Measurements from ENCODE around the gene PLCD4. TPM values are rescaled to one million over a fixed set of nuclear protein-coding genes. Genes with fewer than 3 reads are reported as not detected.

PLCD4 gene
- 1.2 TPM for total RNA-seq

- no peak for FAIRE-seq
- peak in 1 of 2 donors; percentile 32 for DNase-seq (ENCODE audit: low spot score in 2 of 2)
Observed at GRCh38 chr2:218607436-218608115, at the start of gene PLCD4. Gene PLCD4, plus strand, starts transcription at chr2:218607899. Its CDS starts 7,841 bp downstream, at chr2:218615740.

- no peak for FAIRE-seq
- DNase-seq (ENCODE audit: low spot score in 2 of 2): no peak
Observed at GRCh38 chr2:218557941-218558340, 49.8 kb upstream of the PLCD4 start.

- FAIRE-seq (no peak), DNase-seq (ENCODE audit: low spot score in 2 of 2) (no peak)
Observed at GRCh38 chr2:218558986-218559385, 48.7 kb upstream of the PLCD4 start.

GRCh38 chr2:218564056-218564455 is 43.6 kb upstream of the PLCD4 start:
- FAIRE-seq (no peak), DNase-seq (ENCODE audit: low spot score in 2 of 2) (no peak)

- FAIRE-seq (no peak), DNase-seq (ENCODE audit: low spot score in 2 of 2) (no peak)
Observed at GRCh38 chr2:218566296-218566695, 41.4 kb upstream of the PLCD4 start.

GRCh38 chr2:218567797-218568189 is 39.9 kb upstream of the PLCD4 start:
- DNase-seq (ENCODE audit: low spot score in 2 of 2): no peak
- no peak for FAIRE-seq

- no peak for FAIRE-seq
Observed at GRCh38 chr2:218568190-218569037, 39.3 kb upstream of the PLCD4 start, which contains the start of the genes CNOT9 and USP37. Gene CNOT9, plus strand, starts transcription at chr2:218568839. Its CDS starts 116 bp downstream, at chr2:218568955. Gene USP37, minus strand, starts transcription at chr2:218568351. Its CDS starts 9,698 bp downstream, at chr2:218558653.

GRCh38 chr2:218569038-218569431 is 38.7 kb upstream of the PLCD4 start:
- DNase-seq (ENCODE audit: low spot score in 2 of 2) (peak in 1 of 2 donors; percentile 21), FAIRE-seq (no peak)

More at GRCh38 chr2:218568190-218569037, 39.3 kb upstream of the PLCD4 start, which contains the start of the genes CNOT9 and USP37:
- peak; percentile 89 to 94 for DNase-seq (ENCODE audit: low spot score in 2 of 2)

GRCh38 chr2:218569661-218570500 is 37.8 kb upstream of the PLCD4 start:
- FAIRE-seq (no peak), DNase-seq (ENCODE audit: low spot score in 2 of 2) (peak in 1 of 2 donors; percentile 19)

GRCh38 chr2:218570850-218571249 is 36.8 kb upstream of the PLCD4 start:
- DNase-seq (ENCODE audit: low spot score in 2 of 2) (no peak), FAIRE-seq (no peak)

- no peak for DNase-seq (ENCODE audit: low spot score in 2 of 2)
- FAIRE-seq: no peak
Observed at GRCh38 chr2:218576854-218577253, 30.8 kb upstream of the PLCD4 start.

GRCh38 chr2:218577482-218578220 is 30.0 kb upstream of the PLCD4 start:
- no peak for FAIRE-seq
- DNase-seq (ENCODE audit: low spot score in 2 of 2): no peak

GRCh38 chr2:218578272-218578877 is 29.3 kb upstream of the PLCD4 start:
- FAIRE-seq: no peak
- no peak for DNase-seq (ENCODE audit: low spot score in 2 of 2)

- FAIRE-seq: no peak
- no peak for DNase-seq (ENCODE audit: low spot score in 2 of 2)
Observed at GRCh38 chr2:218582076-218582475, 25.6 kb upstream of the PLCD4 start.

GRCh38 chr2:218583983-218584850 is 23.5 kb upstream of the PLCD4 start:
- DNase-seq (ENCODE audit: low spot score in 2 of 2) (no peak), FAIRE-seq (no peak)

- DNase-seq (ENCODE audit: low spot score in 2 of 2): no peak
- FAIRE-seq: no peak
Observed at GRCh38 chr2:218585541-218585940, 22.2 kb upstream of the PLCD4 start.

GRCh38 chr2:218605432-218605831 is 2.3 kb upstream of the PLCD4 start:
- no peak for DNase-seq (ENCODE audit: low spot score in 2 of 2)

GRCh38 chr2:218615868-218616315 is 8.2 kb downstream of the PLCD4 start:
- FAIRE-seq (no peak), DNase-seq (ENCODE audit: low spot score in 2 of 2) (no peak)

More at GRCh38 chr2:218605432-218605831, 2.3 kb upstream of the PLCD4 start:
- no peak for FAIRE-seq
